GM21390 (cell line): Measurements from ENCODE around the gene RC3H2.

Experiments used
- ATAC-seq: cut with Tn5 transposase; IDR thresholded peaks from one replicate; pipeline ENCODE4 v1.9.1; 2021; ENCODE audit not compliant: unreplicated experiment

Gene RC3H2

DNA sequence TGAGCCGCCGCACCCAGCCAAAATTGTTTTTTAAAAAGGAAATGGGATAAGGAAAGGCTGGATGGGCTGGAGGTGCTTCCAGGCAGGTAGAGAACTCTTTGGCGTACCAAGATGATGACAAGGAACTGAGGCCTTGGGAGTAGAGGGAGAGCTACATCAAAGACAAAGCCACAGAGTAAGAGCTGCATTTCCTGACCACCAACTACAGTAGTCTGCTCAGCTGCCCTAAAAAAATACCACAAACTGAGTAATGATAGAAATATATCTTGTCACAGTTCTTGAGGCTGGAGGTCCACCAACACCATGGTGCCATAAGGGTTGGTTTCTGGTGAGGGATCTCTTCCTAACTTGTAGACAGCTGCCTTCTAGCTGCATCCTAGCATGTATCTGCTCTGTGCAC is 97.0 kb downstream of the RC3H2 start:
- ATAC-seq: no peak

DNA sequence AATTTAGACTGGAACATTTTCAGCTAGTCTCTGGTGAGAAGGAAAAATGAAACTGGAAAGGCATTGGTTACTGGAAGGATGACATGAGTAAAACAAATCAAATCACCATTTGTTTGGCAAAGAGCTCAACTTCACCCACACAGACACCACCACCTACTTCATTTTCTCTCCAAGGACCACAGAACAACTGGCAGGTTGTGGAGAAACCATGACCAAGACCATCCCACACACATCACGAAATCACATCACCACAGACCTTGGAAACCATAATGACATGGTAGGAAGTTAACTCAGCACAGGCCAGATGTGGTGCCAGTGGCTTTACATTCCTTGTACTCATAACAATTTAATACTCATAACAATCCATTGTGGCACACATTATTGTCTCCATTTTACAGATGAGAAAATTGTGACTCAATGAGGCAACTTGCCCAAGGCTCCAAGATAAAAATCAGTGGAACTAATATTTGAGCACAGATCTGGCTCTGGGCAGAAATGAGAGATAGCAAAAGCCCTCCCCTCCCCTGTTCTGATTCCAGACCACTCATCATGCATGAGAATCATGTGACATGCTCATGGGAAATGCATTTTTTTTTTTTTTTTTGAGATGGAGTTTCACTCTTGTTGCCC is 97.8 kb downstream of the RC3H2 start:
- ATAC-seq: no peak

DNA sequence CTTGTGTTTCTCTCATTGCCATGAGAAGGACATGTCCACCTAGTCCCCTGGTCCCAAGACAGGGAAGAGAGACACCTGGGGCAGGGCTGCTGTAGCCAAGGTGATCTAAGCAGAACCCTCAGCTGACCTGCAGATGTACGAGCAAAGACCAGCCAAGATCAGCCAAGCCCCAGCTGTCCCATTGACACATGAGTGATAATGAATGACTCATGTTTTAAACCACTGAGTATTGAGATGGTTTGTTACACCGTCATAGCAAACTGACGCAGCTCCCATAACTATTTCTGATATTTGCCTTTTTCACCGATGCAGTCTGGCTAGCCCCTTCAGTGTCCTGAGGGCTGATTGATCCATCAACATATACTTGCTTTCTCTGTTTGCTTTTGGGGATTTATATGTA is 98.5 kb downstream of the RC3H2 start:
- ATAC-seq: no peak

DNA sequence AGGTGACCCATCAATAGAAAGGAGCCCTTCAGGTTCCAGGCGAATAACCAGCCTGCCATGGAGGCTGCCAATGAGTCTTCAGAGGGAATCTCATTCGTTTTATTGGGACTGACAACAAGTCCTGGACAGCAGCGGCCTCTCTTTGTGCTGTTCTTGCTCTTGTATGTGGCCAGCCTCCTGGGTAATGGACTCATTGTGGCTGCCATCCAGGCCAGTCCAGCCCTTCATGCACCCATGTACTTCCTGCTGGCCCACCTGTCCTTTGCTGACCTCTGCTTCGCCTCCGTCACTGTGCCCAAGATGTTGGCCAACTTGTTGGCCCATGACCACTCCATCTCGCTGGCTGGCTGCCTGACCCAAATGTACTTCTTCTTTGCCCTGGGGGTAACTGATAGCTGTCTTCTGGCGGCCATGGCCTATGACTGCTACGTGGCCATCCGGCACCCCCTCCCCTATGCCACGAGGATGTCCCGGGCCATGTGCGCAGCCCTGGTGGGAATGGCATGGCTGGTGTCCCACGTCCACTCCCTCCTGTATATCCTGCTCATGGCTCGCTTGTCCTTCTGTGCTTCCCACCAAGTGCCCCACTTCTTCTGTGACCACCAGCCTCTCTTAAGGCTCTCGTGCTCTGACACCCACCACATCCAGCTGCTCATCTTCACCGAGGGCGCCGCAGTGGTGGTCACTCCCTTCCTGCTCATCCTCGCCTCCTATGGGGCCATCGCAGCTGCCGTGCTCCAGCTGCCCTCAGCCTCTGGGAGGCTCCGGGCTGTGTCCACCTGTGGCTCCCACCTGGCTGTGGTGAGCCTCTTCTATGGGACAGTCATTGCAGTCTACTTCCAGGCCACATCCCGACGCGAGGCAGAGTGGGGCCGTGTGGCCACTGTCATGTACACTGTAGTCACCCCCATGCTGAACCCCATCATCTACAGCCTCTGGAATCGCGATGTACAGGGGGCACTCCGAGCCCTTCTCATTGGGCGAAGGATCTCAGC is 104.8 kb downstream of the RC3H2 start, which contains the start of gene OR1K1:
Gene OR1K1 (plus strand): TSS at position 58 of the 995 bp plus-strand sequence. CDS start 0 bp downstream, at position 58.
- no peak for ATAC-seq

DNA sequence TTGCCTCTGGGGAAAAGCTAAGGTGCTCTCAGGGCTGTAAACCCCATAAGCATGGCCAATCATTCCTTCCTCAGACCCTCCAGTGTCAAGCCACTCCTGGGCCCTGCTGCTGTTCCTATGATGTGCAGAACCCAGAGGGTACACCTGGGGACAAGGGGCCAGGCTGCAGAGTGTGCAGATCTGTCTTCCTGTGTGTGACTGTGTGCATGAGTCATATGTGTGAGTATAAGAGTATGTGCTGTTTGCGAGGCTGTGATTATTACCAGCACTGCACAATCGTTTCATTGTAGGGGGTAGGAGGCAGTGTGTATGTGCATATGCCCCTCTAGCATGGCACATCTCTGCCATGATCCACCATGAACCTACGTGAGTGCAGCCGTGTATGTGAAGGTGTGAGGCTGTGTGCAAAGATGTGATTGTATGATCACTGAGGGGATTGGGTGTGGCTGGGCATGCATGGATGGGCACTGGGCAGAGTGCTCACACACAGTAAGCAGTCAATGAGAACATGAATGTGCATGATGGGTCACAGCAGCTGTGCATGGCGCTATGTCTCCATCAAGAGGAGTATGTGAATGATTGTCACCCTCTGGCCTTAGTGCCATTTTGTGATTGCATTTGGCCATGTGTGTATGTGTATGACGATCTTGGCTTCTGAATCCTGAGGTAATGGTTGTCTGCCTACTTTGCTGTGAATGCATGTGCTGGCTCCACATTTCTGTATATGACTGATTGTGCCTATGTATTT is 107.7 kb downstream of the RC3H2 start:
- ATAC-seq: no peak
